Activated T-cell treated with anti-CD3 and anti-CD28 coated beads, Interleukin-2, amount 50 U/mL, for 72 hours (primary cell): ENCODE data around the gene CELSR1. TPM values are rescaled to one million over a fixed set of nuclear protein-coding genes. Genes with fewer than 3 reads are reported as not detected.

Experiments used
- ATAC-seq, 2 donors: fragments of 150-1000 bp; cut with Tn5 transposase; replicated peaks in 1 of 2; 2 replicates each; pipeline ENCODE4 v1.10.0; 2021; ENCODE audit warnings: moderate library complexity in 2 of 2, mild to moderate bottlenecking in 1 of 2
- DNase-seq, 2 donors: peaks; one replicate each; pipeline ENCODE4 v3.0.0; 2021 to 2022; ENCODE audit warnings: mixed read lengths in 1 of 2
- H3K27ac Mint-ChIP-seq: one replicate; pipeline ENCODE4 v1.8.0; 2022; ENCODE audit warnings: mild to moderate bottlenecking, moderate library complexity, mixed read lengths
- H3K27me3 Mint-ChIP-seq: one replicate; pipeline ENCODE4 v1.8.0; 2022; ENCODE audit warnings: low read depth, mixed read lengths
- H3K36me3 Mint-ChIP-seq, 2 donors: one replicate each; pipeline ENCODE4 v1.8.0; 2022; ENCODE audit warnings: mixed read lengths in 2 of 2, mild to moderate bottlenecking in 1 of 2; ENCODE audit not compliant: insufficient read depth in 2 of 2
- H3K4me1 Mint-ChIP-seq: one replicate; pipeline ENCODE4 v1.8.0; 2022; ENCODE audit warnings: low read depth, mixed read lengths
- H3K4me3 Mint-ChIP-seq, 2 donors: one replicate each; pipeline ENCODE4 v1.8.0; 2022; ENCODE audit warnings: mild to moderate bottlenecking in 2 of 2, mixed read lengths in 2 of 2, moderate library complexity in 2 of 2
- H3K9me3 Mint-ChIP-seq, 2 donors: one replicate each; pipeline ENCODE4 v1.8.0; 2022; ENCODE audit warnings: mixed read lengths in 2 of 2
- total RNA-seq, 2 donors: library from RNA; stranded (reverse); gene quantifications; one replicate each; pipeline ENCODE4 v1.2.3, GENCODE V29; 2022

CELSR1 gene
- total RNA-seq, 2 donors from 2014 or later, result 0.83 to 1.3 TPM

GRCh38 chr22:46579751-46580449 is 42.5 kb upstream of the CELSR1 start:
- no peak overlapping the region for H3K4me3 Mint-ChIP-seq
- ATAC-seq, result no peak
- H3K27me3 Mint-ChIP-seq, result no peaks in the 10 kb centered on the region

GRCh38 chr22:46578824-46579561 is 41.6 kb upstream of the CELSR1 start:
- H3K36me3 Mint-ChIP-seq, result peaks cover 0 to 2% of the 10 kb centered on the region in 2 donors
- no peaks in the 10 kb centered on the region for H3K27me3 Mint-ChIP-seq
- H3K4me1 Mint-ChIP-seq, result peaks cover 54% of the 10 kb centered on the region
- peak overlapping the region; percentile 27 for H3K27ac Mint-ChIP-seq
- DNase-seq, result no peak
- peak overlapping the region; percentile 92 to 96 for H3K4me3 Mint-ChIP-seq
- no peaks in the 10 kb centered on the region for H3K9me3 Mint-ChIP-seq
- no peak for ATAC-seq

More at GRCh38 chr22:46579751-46580449, 42.5 kb upstream of the CELSR1 start:
- Mint-ChIP-seq H3K36me3 (peaks cover 0 to 2% of the 10 kb centered on the region in 2 donors), H3K27ac (no peak overlapping the region), H3K9me3 (no peaks in the 10 kb centered on the region), H3K4me1 (peaks cover 54% of the 10 kb centered on the region)
- no peak for DNase-seq

- H3K4me1 Mint-ChIP-seq, result peaks cover 51% of the 10 kb centered on the region
- no peak overlapping the region for H3K27ac Mint-ChIP-seq
Observed at GRCh38 chr22:46578251-46578823, 40.9 kb upstream of the CELSR1 start.

GRCh38 chr22:46577368-46578249 is 40.2 kb upstream of the CELSR1 start:
- peaks cover 50% of the 10 kb centered on the region for H3K4me1 Mint-ChIP-seq
- peak overlapping the region; percentile 90 for H3K27ac Mint-ChIP-seq
- DNase-seq (peak; percentile 18 to 31), ATAC-seq (peak; percentile 42 to 52)
- no peaks in the 10 kb centered on the region for H3K27me3 Mint-ChIP-seq
- H3K9me3 Mint-ChIP-seq, result no peaks in the 10 kb centered on the region
- peaks cover 0 to 2% of the 10 kb centered on the region in 2 donors for H3K36me3 Mint-ChIP-seq
- H3K4me3 Mint-ChIP-seq, result peak overlapping the region; percentile 92 to 96

More at GRCh38 chr22:46578251-46578823, 40.9 kb upstream of the CELSR1 start:
- ATAC-seq, result no peak
- Mint-ChIP-seq H3K9me3 (no peaks in the 10 kb centered on the region), H3K4me3 (peak overlapping the region; percentile 92 to 96), H3K27me3 (no peaks in the 10 kb centered on the region), H3K36me3 (peaks cover 0 to 2% of the 10 kb centered on the region in 2 donors)
- no peak for DNase-seq

GRCh38 chr22:46576556-46577367 is 39.3 kb upstream of the CELSR1 start:
- DNase-seq (peak; percentile 61 to 74), ATAC-seq (peak; percentile 77 to 83)
- peaks cover 4 to 6% of the 10 kb centered on the region in 2 donors for H3K36me3 Mint-ChIP-seq
- H3K4me1 Mint-ChIP-seq, result peaks cover 50% of the 10 kb centered on the region
- H3K4me3 Mint-ChIP-seq, result peak overlapping the region; percentile 81 to 83
- H3K27ac Mint-ChIP-seq, result no peak overlapping the region
- peaks cover 3 to 4% of the 10 kb centered on the region in 2 donors for H3K9me3 Mint-ChIP-seq
- H3K27me3 Mint-ChIP-seq, result no peaks in the 10 kb centered on the region

GRCh38 chr22:46575911-46576555 is 38.6 kb upstream of the CELSR1 start:
- Mint-ChIP-seq H3K27me3 (no peaks in the 10 kb centered on the region), H3K4me1 (peaks cover 43% of the 10 kb centered on the region), H3K4me3 (peak overlapping the region; percentile 81 to 83), H3K36me3 (peaks cover 4 to 7% of the 10 kb centered on the region in 2 donors), H3K27ac (no peak overlapping the region), H3K9me3 (peaks cover 4 to 6% of the 10 kb centered on the region in 2 donors)
- DNase-seq, result no peak
- no peak for ATAC-seq

- ATAC-seq, result no peak
- Mint-ChIP-seq H3K27me3 (no peaks in the 10 kb centered on the region), H3K27ac (no peak overlapping the region), H3K4me3 (peak overlapping the region; percentile 68 to 81), H3K9me3 (peaks cover 4 to 6% of the 10 kb centered on the region in 2 donors), H3K36me3 (peaks cover 5 to 7% of the 10 kb centered on the region in 2 donors), H3K4me1 (peaks cover 39% of the 10 kb centered on the region)
- no peak for DNase-seq
Observed at GRCh38 chr22:46574993-46575910, 37.8 kb upstream of the CELSR1 start.

GRCh38 chr22:46574438-46574992 is 37.1 kb upstream of the CELSR1 start:
- peaks cover 33% of the 10 kb centered on the region for H3K4me1 Mint-ChIP-seq
- DNase-seq, result no peak
- H3K27me3 Mint-ChIP-seq, result no peaks in the 10 kb centered on the region
- H3K36me3 Mint-ChIP-seq, result peaks cover 5 to 7% of the 10 kb centered on the region in 2 donors
- no peak overlapping the region for H3K27ac Mint-ChIP-seq
- peaks cover 4 to 6% of the 10 kb centered on the region in 2 donors for H3K9me3 Mint-ChIP-seq
- no peak for ATAC-seq
- no peak overlapping the region for H3K4me3 Mint-ChIP-seq

GRCh38 chr22:46573781-46574437 is 36.5 kb upstream of the CELSR1 start:
- H3K36me3 Mint-ChIP-seq, result peaks cover 5 to 7% of the 10 kb centered on the region in 2 donors
- no peaks in the 10 kb centered on the region for H3K27me3 Mint-ChIP-seq
- H3K4me3 Mint-ChIP-seq, result no peak overlapping the region
- ATAC-seq, result no peak
- DNase-seq, result no peak
- peaks cover 4 to 6% of the 10 kb centered on the region in 2 donors for H3K9me3 Mint-ChIP-seq
- no peak overlapping the region for H3K27ac Mint-ChIP-seq
- peaks cover 28% of the 10 kb centered on the region for H3K4me1 Mint-ChIP-seq
